ENCODE results near the gene TPGS1.

Gene TPGS1

DNA sequence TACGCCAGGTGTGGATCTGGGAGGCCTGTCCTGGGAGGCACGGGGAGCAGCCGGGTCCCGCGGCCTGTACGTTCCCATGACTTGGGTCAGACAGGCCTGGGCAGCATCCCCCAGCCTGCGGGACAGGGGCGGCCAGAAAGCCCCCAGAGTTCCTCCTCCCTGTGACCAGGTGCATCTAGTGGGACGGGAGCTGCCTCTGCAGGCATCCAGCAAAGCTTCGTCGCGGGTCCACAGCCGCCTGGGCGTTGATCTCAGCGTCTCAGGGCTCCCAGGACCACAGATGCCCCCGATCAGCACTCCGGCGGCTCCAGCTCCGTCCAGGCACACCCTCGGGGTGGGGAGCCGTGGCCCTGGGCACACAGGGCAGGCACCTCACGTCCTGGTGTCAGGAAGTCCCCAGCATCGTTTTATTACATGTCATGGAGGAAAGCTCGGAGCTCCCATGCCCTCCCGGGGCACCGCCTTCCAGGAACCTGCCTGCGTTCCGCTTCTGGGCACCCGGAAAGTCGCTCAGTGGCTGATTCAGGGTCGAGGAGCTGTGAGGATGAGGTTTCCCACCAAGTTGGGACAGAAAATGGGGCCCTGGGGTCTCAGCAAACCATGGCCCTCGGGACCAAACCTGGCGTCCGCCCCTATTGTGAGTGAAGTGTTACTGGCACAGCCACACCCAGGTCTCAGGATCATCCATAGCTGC is 35.0 kb downstream of the TPGS1 start:
- no peak for DNase-seq

DNA sequence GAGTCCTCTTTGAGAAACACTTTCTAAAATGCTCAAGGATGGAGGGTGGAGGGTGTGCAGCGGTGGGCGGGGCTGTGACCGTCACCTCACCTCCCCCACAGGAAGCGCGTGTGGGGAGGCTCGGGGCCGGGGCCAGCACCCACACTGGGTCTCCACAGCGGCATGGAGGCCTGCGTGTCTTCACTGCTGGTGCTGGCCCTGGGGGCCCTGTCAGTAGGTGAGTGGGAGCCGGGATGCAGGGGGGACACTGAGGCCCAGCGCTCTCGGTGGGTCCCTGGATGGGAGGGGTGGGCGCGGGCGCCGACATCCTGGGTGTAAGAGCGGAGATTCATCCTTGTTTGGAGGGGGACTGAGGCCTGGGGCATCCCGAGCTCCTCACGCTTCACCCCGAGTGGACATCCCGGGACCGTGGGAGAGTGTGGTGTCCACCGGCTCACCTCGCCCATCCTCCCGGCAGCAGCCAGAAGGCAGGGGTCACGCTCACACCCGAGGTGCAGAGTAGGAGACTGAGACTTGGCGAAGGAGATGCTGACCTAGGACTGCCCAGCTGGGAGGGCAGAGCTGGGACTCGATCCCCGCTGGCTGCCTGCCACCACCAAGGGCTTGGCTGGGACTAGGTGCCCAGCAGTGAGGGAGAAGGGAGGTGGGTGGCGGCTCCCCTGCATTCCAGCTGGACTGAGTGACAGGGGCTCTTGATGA is 36.8 kb downstream of the TPGS1 start, which contains the start of gene GZMM:
Gene GZMM, plus strand, starts transcription at position 144 of the 699 bp plus-strand sequence. Its CDS starts 19 bp downstream, at position 163.
- no peak for DNase-seq

DNA sequence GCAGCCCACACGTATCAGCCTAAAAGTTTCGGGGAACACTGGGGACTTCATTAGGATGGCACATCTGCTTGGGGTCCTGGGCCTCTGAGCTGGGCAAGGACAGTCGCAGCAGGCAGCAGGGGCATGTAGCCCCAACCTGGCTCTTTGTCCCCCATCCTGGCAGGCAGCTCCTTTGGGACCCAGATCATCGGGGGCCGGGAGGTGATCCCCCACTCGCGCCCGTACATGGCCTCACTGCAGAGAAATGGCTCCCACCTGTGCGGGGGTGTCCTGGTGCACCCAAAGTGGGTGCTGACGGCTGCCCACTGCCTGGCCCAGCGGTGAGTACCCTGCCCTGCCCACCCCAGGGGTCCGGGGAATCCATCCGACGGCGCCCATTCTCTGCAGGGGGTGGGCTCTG is 39.8 kb downstream of the TPGS1 start:
- DNase-seq: no peak

DNA sequence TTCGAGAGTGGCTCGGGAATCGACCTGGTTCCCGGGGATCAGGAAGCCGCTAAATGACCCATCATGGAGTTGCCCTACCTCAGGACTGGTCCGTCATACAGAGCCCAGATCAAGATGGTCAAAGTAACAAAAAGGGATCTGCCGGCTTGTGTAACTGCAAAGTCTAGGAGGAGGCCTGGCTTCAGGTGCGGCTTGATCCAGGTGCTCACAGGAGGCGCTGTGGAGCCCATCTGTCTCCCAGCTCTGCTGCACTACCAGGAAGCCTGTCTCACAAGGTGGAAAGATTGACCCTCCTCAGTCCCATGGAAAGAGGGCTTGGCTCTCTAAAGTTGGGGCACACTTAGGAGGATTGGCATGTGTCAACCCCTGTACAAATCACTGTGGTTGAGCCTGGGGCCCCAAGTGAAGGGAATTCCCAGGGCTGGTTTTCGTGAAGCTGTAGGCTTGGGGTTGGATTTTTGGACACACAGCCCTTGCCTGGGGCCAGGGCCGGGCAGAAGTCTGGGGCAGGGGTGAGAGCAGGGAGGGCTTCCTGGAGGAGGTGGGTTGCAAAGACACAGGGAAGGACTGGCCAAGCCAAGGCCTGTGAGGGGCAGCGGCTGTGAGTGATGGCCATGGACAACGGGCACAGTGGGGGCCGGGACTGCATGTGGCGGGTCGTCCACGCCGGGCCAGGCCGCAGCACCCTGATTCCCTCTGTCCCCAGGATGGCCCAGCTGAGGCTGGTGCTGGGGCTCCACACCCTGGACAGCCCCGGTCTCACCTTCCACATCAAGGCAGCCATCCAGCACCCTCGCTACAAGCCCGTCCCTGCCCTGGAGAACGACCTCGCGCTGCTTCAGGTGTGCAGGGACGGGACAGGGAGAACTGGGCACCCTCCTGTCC is 40.8 kb downstream of the TPGS1 start:
- no peak for DNase-seq

DNA sequence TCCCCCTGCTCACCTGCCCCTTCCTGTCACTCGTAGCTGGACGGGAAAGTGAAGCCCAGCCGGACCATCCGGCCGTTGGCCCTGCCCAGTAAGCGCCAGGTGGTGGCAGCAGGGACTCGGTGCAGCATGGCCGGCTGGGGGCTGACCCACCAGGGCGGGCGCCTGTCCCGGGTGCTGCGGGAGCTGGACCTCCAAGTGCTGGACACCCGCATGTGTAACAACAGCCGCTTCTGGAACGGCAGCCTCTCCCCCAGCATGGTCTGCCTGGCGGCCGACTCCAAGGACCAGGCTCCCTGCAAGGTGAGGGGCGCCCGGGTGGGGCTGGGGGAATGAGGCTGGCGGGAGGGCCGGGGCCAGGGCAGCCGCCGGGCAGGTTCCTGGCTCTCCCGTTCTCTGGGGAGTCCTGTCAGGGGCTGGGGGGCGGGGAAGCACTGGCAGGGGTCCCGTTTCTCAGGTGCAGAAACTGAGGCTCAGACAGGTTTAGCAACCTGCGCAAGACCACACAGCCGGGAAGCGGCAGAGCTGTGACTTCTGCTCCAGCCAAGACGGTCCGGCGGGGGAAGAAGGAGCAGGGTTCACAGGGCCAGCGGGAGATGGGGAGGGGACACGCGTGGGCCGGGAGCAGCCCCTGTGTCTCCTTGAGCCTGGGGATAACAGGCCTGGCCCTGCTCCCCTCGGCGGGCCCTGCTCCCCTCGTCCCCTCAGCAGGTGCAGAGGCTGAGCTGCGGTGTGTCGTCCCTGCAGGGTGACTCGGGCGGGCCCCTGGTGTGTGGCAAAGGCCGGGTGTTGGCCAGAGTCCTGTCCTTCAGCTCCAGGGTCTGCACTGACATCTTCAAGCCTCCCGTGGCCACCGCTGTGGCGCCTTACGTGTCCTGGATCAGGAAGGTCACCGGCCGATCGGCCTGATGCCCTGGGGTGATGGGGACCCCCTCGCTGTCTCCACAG is 41.9 kb downstream of the TPGS1 start:
- no peak for DNase-seq

DNA sequence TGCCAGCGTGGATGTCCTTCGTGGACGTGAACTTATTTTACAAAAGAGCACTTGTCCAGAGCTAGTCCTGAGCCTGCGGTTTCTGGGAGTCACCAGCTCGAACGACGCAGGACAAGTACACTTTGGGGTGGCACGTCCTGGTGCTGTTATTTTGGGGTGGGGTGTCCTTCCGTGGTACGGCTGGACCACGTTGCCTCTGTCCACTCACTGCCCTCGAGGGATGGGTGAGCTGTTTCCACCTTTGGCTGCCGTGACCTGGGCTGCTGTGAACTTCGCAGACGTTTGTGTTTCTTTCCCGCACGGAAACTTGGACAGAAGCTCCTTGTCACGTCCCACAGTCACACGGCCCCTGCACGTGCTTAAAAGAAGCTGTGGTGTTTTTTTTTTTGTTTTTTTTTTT is 47.5 kb downstream of the TPGS1 start:
- no peak for DNase-seq

DNA sequence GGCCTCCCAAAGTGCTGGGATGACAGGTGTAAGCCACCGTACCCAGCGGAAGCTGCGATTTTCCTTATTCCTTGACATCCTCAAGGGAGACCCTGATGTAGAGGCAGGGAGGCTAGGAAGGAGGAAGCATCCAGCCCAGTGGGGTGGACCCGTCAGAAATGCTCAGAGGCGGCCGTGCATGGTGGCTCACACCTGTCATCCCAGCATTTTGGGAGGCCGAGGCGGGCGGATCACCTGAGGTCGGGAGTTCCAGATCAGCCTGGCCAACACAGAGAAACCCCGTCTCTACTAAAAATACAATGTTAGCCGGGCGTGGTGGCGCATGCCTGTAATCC is 48.1 kb downstream of the TPGS1 start:
- no peak for DNase-seq

DNA sequence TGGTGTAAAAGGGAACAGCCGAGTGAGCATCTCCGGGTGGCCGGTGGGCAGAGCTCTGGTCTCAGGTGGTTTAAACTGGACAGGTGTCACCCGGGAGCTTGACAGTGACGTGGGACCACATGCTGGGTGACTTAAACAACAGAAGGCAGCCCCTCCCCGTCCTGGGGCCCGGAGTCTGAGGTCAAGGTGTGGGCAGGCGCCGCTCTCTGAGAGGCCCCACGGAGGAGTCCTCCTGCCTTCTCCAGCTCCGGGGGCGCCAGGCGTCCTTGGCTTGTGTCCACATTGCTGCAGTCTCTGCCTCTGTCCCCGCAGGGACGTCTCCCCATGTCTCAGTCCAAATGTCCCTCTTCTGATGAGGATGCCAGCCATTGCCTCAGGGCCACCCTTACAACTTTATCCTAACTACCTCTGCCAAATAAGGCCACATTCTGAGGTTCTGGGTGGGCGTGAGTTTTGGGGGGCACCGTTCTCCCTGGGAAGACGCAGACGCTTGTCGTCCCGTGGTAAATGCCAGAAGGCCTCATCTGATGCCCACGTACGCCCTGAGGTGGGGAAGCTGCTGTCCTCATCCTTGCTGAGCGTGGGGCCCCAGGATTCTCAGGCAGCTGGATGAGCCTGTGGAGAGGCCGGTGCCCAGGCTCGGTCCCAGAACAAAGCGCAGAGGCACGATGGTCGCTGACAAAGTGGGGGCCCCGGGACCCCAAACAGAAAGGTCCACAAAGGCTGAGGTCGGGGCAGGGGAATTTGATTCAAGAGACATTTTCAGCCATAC is 49.5 kb downstream of the TPGS1 start:
- DNase-seq: no peak

DNA sequence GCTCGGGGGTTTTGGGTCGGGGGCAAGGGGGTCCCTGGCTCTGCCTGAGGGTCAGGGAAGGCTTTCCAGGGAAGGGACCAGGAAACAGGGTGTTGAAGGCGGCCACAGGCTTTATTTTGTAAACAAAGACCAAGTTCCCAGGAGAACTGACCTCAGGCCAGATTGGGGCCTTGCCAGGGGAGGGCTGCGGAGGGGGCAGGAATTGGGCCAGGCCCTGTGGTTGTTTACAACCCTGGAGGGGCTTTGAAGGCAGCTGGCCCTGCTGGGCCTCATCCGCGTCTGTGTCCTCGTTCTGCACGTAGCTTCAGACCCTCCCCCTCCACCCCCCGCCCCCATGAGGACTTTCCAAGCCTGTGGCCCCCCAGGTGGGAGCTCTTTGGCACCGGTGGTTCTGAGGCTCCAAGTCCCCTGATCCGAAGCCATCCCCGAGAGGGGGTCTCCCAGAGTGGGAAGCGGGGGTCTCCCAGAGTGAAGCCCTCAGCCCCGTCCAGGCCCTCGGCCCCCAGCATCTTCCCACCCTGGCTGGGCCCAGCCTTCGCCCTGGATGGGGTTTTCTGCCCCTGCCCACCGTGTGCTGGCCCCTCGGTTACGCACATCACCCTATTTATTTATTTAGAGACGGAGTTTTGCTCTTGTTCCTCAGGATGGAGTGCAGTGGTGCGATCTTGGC is 51.6 kb downstream of the TPGS1 start:
- no peak for DNase-seq

DNA sequence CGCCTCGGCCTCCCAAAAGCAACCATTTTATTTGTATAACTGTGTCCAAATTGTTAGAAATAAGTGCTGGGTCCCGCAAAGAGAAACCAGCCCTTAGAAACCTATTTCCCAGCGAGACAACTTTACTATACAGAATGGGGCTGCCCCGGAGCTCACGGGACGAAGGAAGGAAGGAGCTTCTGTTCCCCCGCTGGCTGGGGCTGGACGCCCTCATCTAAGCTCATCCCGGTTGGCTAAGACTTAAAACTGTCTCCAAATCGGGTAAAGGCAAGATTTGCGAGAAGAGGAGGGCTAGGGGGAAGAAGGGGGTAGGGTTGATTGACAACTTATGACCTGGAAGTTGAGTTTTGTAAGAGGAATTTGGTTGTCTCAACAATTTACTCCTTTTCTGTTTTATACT is 52.8 kb downstream of the TPGS1 start:
- DNase-seq: no peak

DNA sequence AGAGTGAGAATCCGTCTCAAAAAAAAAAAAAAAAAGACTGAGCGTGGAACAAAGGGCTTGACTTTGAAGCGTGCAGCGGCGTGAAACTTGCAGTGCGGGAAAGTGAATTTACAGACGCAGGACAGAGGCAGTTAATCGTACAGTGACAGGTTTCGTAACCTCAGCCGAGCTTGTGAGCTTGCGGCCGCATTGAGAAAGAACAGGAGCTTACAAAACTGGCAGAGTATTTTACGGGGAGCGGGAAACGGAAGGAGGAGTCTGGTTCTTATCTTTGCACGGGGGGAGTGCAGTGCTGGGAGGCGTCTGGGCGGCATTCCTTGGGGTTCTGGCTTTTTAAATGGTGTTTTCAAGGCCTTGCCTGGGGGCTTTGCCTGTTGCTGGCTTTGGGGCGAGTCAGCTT is 59.1 kb downstream of the TPGS1 start:
- DNase-seq: no peak

DNA sequence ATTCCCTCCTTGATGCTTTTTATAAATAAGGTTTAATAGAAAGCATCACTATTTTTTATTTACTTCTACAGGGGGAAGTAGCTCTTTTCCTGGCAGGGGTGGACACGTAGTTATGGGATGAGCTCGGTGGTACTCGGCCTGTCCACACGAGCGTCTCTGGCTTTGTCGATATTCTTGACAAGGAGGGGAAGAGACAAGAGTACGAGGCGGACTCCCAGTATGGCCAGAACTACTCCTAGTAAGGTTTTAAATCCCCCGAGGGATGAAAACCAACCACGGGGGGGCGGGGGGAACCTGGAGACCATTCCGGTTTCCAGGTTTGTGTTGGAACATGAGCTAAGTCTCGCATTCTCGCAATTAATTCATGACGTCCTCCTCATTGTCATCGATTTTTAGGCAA is 59.5 kb downstream of the TPGS1 start:
- DNase-seq: no peak

DNA sequence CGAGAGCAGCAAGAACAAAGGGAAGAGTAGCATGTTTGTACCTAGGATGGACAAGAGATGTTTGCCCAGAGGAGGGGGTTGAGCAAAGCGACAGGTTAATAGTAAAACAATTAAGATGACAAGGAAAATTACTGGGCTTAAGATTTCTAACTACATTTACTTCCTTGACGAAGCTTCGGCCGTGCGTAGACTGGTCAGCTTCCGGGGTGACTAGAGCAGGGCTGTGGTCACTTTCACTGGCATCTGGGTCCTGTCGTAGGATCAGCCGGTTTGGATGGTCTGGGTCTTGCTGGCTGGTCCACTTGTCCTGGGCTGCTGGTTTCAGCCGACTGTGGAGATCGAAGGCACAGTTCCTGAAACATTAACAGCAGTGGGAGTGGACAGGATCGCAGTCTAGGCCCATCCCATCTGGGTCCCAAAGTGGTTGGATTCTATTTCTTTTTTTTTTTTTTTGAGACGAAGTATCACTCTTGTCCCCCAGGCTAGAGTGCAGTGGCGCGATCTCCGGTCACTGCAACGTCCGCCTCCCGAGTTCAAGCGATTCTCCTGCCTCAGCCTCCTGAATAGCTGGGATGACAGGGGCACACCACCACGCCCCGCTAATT is 60.1 kb downstream of the TPGS1 start:
- DNase-seq: no peak

Data from NCI-H1436 (cell line).